ENCODE results near the gene PTPRQ. TPM values are rescaled to one million over a fixed set of nuclear protein-coding genes. Genes with fewer than 3 reads are reported as not detected.

PTPRQ gene
- total RNA-seq, 2 donors from 2014 or later: 11.9 to 17.6 TPM

- TF ChIP-seq CTCF (IDR thresholded peaks at IDR 0.05): no peak
- H3K4me1 ChIP-seq: no peaks in the 10 kb centered on the region
- H3K27me3 ChIP-seq: no peaks in the 10 kb centered on the region
- no peak overlapping the region for H3K4me3 ChIP-seq
- no peak for DNase-seq (ENCODE audit: low spot score)
- no peaks in the 10 kb centered on the region for H3K9me3 ChIP-seq
- no peak overlapping the region for H3K27ac ChIP-seq
- H3K36me3 ChIP-seq: no peaks in the 10 kb centered on the region
These were observed 49.4 kb downstream of the PTPRQ start for GRCh38 chr12:80493466-80493865.

- TF ChIP-seq CTCF (IDR thresholded peaks at IDR 0.05): no peak
- no peak for DNase-seq (ENCODE audit: low spot score)
- H3K4me3 ChIP-seq: no peak overlapping the region
These were observed 50.8 kb downstream of the PTPRQ start for GRCh38 chr12:80494836-80495235.

GRCh38 chr12:80498059-80498728, 54.2 kb downstream of the PTPRQ start:
- Histone ChIP-seq H3K27ac (no peak overlapping the region), H3K36me3 (no peaks in the 10 kb centered on the region), H3K4me1 (no peaks in the 10 kb centered on the region), H3K4me3 (no peak overlapping the region), H3K27me3 (no peaks in the 10 kb centered on the region), H3K9me3 (no peaks in the 10 kb centered on the region)
- TF ChIP-seq CTCF (IDR thresholded peaks at IDR 0.05): no peak
- DNase-seq (ENCODE audit: low spot score): no peak

More at GRCh38 chr12:80494836-80495235, 50.8 kb downstream of the PTPRQ start:
- H3K36me3 ChIP-seq: no peaks in the 10 kb centered on the region
- H3K9me3 ChIP-seq: no peaks in the 10 kb centered on the region
- H3K27me3 ChIP-seq: no peaks in the 10 kb centered on the region
- no peaks in the 10 kb centered on the region for H3K4me1 ChIP-seq
- no peak overlapping the region for H3K27ac ChIP-seq

GRCh38 chr12:80504389-80505163, 60.5 kb downstream of the PTPRQ start:
- H3K27ac ChIP-seq: no peak overlapping the region
- no peak for DNase-seq (ENCODE audit: low spot score)
- H3K9me3 ChIP-seq: no peaks in the 10 kb centered on the region
- H3K4me1 ChIP-seq: no peaks in the 10 kb centered on the region
- H3K27me3 ChIP-seq: no peaks in the 10 kb centered on the region
- H3K36me3 ChIP-seq: no peaks in the 10 kb centered on the region
- H3K4me3 ChIP-seq: no peak overlapping the region
- no peak for TF ChIP-seq CTCF (IDR thresholded peaks at IDR 0.05)

- Histone ChIP-seq H3K4me3 (no peak overlapping the region), H3K27me3 (no peaks in the 10 kb centered on the region), H3K9me3 (no peaks in the 10 kb centered on the region), H3K4me1 (no peaks in the 10 kb centered on the region), H3K36me3 (no peaks in the 10 kb centered on the region), H3K27ac (no peak overlapping the region)
- no peak for DNase-seq (ENCODE audit: low spot score)
- no peak for TF ChIP-seq CTCF (IDR thresholded peaks at IDR 0.05)
These were observed 65.9 kb downstream of the PTPRQ start for GRCh38 chr12:80509781-80510556.
